Activated B cell treated with CpG ODN at 0.5 μM for 24 hours (primary cell): ENCODE results near the gene ENDOD1. TPM values are rescaled to one million over a fixed set of nuclear protein-coding genes. Genes with fewer than 3 reads are reported as not detected.
A peak's percentile ranks its signal among the peaks of the same experiment; 100 is the strongest.
"Not testable (repeated sequence)": the region's sequence is repeated elsewhere in the genome, so short reads cannot be mapped to it uniquely, and the experiment has no call there.

Experiments used
- ATAC-seq: fragments of 200-7000 bp; cut with Tn5 transposase; one replicate; pipeline ENCODE4 v1.10.0; 2021; ENCODE audit warnings: low read depth, mild to moderate bottlenecking, moderate library complexity
- CTCF ChIA-PET: fragments of 350-600 bp; sonication (Branson Sonifier 250); formaldehyde crosslinking; loops from one replicate; lab custom pipeline; 2021; ENCODE audit warnings: antibody characterized with exemption; lab: Charles Lee
- POLR2A ChIA-PET: fragments of 350-600 bp; sonication (Branson Sonifier 250); formaldehyde crosslinking; loops from one replicate; lab custom pipeline; 2021; ENCODE audit warnings: antibody characterized with exemption; lab: Charles Lee
- DNase-seq: peaks from one replicate; pipeline ENCODE4 v3.0.0; 2022
- H3K27ac Mint-ChIP-seq: one replicate; pipeline ENCODE4 v1.8.0; 2020; ENCODE audit warnings: mixed read lengths
- H3K27me3 Mint-ChIP-seq: one replicate; pipeline ENCODE4 v1.8.0; 2021; ENCODE audit warnings: mixed read lengths
- H3K36me3 Mint-ChIP-seq: one replicate; pipeline ENCODE4 v1.8.0; 2021; ENCODE audit warnings: low read depth, mixed read lengths
- H3K4me1 Mint-ChIP-seq: one replicate; pipeline ENCODE4 v1.8.0; 2021; ENCODE audit warnings: mixed read lengths
- H3K4me3 Mint-ChIP-seq: one replicate; pipeline ENCODE4 v1.8.0; 2020; ENCODE audit warnings: mild to moderate bottlenecking, mixed read lengths
- H3K9me3 Mint-ChIP-seq: one replicate; pipeline ENCODE4 v1.8.0; 2020; ENCODE audit warnings: mixed read lengths
- CTCF ChIP-seq: fragments of 200-600 bp; IDR thresholded peaks from one replicate; pipeline ENCODE4 v1.8.0; 2022; ENCODE audit warnings: antibody characterized with exemption, mild to moderate bottlenecking
- intact Hi-C: fragments of 100-400 bp; cut with micrococcal nuclease; formaldehyde crosslinking; loops from one replicate; pipeline ENCODE4 v1.15.1; 2024
- total RNA-seq: library from RNA; stranded (reverse); gene quantifications from 2 replicates; pipeline ENCODE4 v1.2.3, GENCODE V29; 2022

The ENDOD1 gene
- total RNA-seq, 1 donor from 2014 or later, result 9.8 TPM

GRCh38 chr11:95045812-95046211 is 43.8 kb upstream of the ENDOD1 start:
- Mint-ChIP-seq H3K9me3 (no peaks in the 10 kb centered on the region), H3K4me3 (no peak overlapping the region), H3K36me3 (no peaks in the 10 kb centered on the region), H3K27me3 (peaks cover 27% of the 10 kb centered on the region), H3K27ac (no peak overlapping the region), H3K4me1 (no peaks in the 10 kb centered on the region)
- POLR2A ChIA-PET, result no interaction called here
- no peak for ATAC-seq
- no peak for TF ChIP-seq CTCF
- DNase-seq, result no peak
- intact Hi-C loops, result no loop called here
- CTCF ChIA-PET, result no interaction called here

- H3K4me3 Mint-ChIP-seq, intact Hi-C loops, CTCF ChIA-PET, H3K27ac Mint-ChIP-seq, ATAC-seq, H3K36me3 Mint-ChIP-seq, DNase-seq, H3K4me1 Mint-ChIP-seq, H3K9me3 Mint-ChIP-seq: not testable (repeated sequence)
- POLR2A ChIA-PET, result interaction anchor here (1.1 kb wide), 1 partner anchor 18 kb away, joined by 3 read pairs; no protein-coding TSS in a partner anchor
- peaks cover 20% of the 10 kb centered on the region for H3K27me3 Mint-ChIP-seq
Measured at GRCh38 chr11:95049122-95049521, 40.5 kb upstream of the ENDOD1 start, which contains the start of gene KDM4F. KDM4F (plus strand) TSS chr11:95049422.

- ChIA-PET POLR2A (no interaction called here), CTCF (no interaction called here)
- intact Hi-C loops, result no loop called here
- H3K27ac Mint-ChIP-seq, result no peak overlapping the region
- no peak overlapping the region for H3K4me3 Mint-ChIP-seq
- no peak for TF ChIP-seq CTCF
- ATAC-seq (no peak), DNase-seq (no peak)
- H3K4me1 Mint-ChIP-seq, result peaks cover 11% of the 10 kb centered on the region
- H3K9me3 Mint-ChIP-seq, result no peaks in the 10 kb centered on the region
- H3K36me3 Mint-ChIP-seq, result no peaks in the 10 kb centered on the region
- H3K27me3 Mint-ChIP-seq, result peaks cover 15% of the 10 kb centered on the region
Measured at GRCh38 chr11:95050595-95051202, 38.9 kb upstream of the ENDOD1 start.

- ChIA-PET CTCF (no interaction called here), POLR2A (no interaction called here)
- intact Hi-C loops, result no loop called here
Measured at GRCh38 chr11:95054356-95054755, 35.3 kb upstream of the ENDOD1 start.

GRCh38 chr11:95055283-95055897 is 34.3 kb upstream of the ENDOD1 start:
- Mint-ChIP-seq H3K4me3 (no peak overlapping the region), H3K9me3 (no peaks in the 10 kb centered on the region), H3K27me3 (peaks cover 7% of the 10 kb centered on the region), H3K36me3 (no peaks in the 10 kb centered on the region), H3K4me1 (peaks cover 11% of the 10 kb centered on the region), H3K27ac (no peak overlapping the region)
- DNase-seq, result no peak
- no peak for TF ChIP-seq CTCF
- ChIA-PET CTCF (no interaction called here), POLR2A (interaction anchor here (1.0 to 1.8 kb wide), 2 partner anchors 12 to 82 kb away, joined by 6 to 9 read pairs; partner anchors contain the start of genes CWC15, KDM4D and SRSF8)
- peak; percentile 81 for ATAC-seq
- intact Hi-C loops, result no loop called here

More at GRCh38 chr11:95054356-95054755, 35.3 kb upstream of the ENDOD1 start:
- Mint-ChIP-seq H3K4me1 (peaks cover 11% of the 10 kb centered on the region), H3K4me3 (no peak overlapping the region), H3K36me3 (no peaks in the 10 kb centered on the region), H3K9me3 (no peaks in the 10 kb centered on the region), H3K27me3 (peaks cover 8% of the 10 kb centered on the region), H3K27ac (no peak overlapping the region)
- no peak for TF ChIP-seq CTCF
- ATAC-seq (no peak), DNase-seq (no peak)
